HG03039 (cell line): ENCODE data around the gene TMEM63B.
"Not testable (repeated sequence)": the region's sequence is repeated elsewhere in the genome, so short reads cannot be mapped to it uniquely, and the experiment has no call there.

Experiments
- ATAC-seq: cut with Tn5 transposase; IDR thresholded peaks from one replicate; pipeline ENCODE4 v1.9.1; 2021; ENCODE audit warnings: mild to moderate bottlenecking, moderate library complexity; ENCODE audit not compliant: unreplicated experiment

TMEM63B gene

GRCh38 chr6:44094403-44095242 is 32.7 kb upstream of the TMEM63B start:
- ATAC-seq: no peak

- ATAC-seq: not testable (repeated sequence)
Observed at GRCh38 chr6:44095243-44095623, 32.1 kb upstream of the TMEM63B start.

GRCh38 chr6:44096612-44097011 is 30.7 kb upstream of the TMEM63B start:
- no peak for ATAC-seq

- no peak for ATAC-seq
Observed at GRCh38 chr6:44097782-44098317, 29.5 kb upstream of the TMEM63B start.

GRCh38 chr6:44099192-44099591 is 28.2 kb upstream of the TMEM63B start:
- no peak for ATAC-seq

GRCh38 chr6:44100088-44100550 is 27.2 kb upstream of the TMEM63B start:
- ATAC-seq: no peak

- ATAC-seq: no peak
Observed at GRCh38 chr6:44101832-44102231, 25.5 kb upstream of the TMEM63B start.

GRCh38 chr6:44102527-44102926 is 24.8 kb upstream of the TMEM63B start:
- no peak for ATAC-seq

- ATAC-seq: no peak
Observed at GRCh38 chr6:44104481-44105021, 22.8 kb upstream of the TMEM63B start.

- ATAC-seq: no peak
Observed at GRCh38 chr6:44105146-44105545, 22.2 kb upstream of the TMEM63B start.

- no peak for ATAC-seq
Observed at GRCh38 chr6:44105993-44106740, 21.2 kb upstream of the TMEM63B start.

- no peak for ATAC-seq
Observed at GRCh38 chr6:44107017-44107416, 20.3 kb upstream of the TMEM63B start.

- ATAC-seq: no peak
Observed at GRCh38 chr6:44108471-44108870, 18.9 kb upstream of the TMEM63B start.

- ATAC-seq: no peak
Observed at GRCh38 chr6:44109212-44109611, 18.1 kb upstream of the TMEM63B start.

GRCh38 chr6:44110005-44110676 is 17.2 kb upstream of the TMEM63B start:
- no peak for ATAC-seq

- ATAC-seq: no peak
Observed at GRCh38 chr6:44110966-44111365, 16.4 kb upstream of the TMEM63B start.

GRCh38 chr6:44111434-44112417 is 15.6 kb upstream of the TMEM63B start:
- ATAC-seq: no peak

GRCh38 chr6:44113414-44113813 is 13.9 kb upstream of the TMEM63B start:
- ATAC-seq: no peak

- no peak for ATAC-seq
Observed at GRCh38 chr6:44115866-44116265, 11.5 kb upstream of the TMEM63B start.
